H1 (cell line): ENCODE data around the gene SBK2. TPM values are rescaled to one million over a fixed set of nuclear protein-coding genes. Genes with fewer than 3 reads are reported as not detected.

Source experiments
- CTCF ChIA-PET: fragments of 300-600 bp; sonication (Branson Sonifier 250); formaldehyde crosslinking; loops from one replicate; lab custom pipeline; 2021; ENCODE audit not compliant: partially characterized antibody; lab: Charles Lee
- POLR2A ChIA-PET: fragments of 300-600 bp; sonication (Branson Sonifier 250); formaldehyde crosslinking; loops from one replicate; lab custom pipeline; 2021; ENCODE audit warnings: inconsistent platforms; ENCODE audit not compliant: partially characterized antibody; lab: Charles Lee
- DNase-seq, 2 experiments: peaks; one replicate each; pipeline versions ENCODE4 v3.0.0 to v3.0.0-alpha.2; 2010 to 2022; ENCODE audit warnings: low spot score in 2 of 2, low read depth in 1 of 2, mixed read lengths in 1 of 2
- FAIRE-seq: peaks from 2 replicates; lab custom pipeline; 2011; peaks lifted over from hg19 to GRCh38; lab: Jason Lieb, UNC
- H2AFZ ChIP-seq: 2 replicates; pipeline ENCODE4 v1.8.1; 2012; ENCODE audit warnings: low read length, inconsistent platforms
- H2AK5ac ChIP-seq: 2 replicates; pipeline ENCODE4 v1.6.1; 2013; ENCODE audit warnings: low read depth, low read length
- H2BK120ac ChIP-seq: replicated peaks from 2 replicates; pipeline ENCODE3; 2013; ENCODE audit warnings: low read depth, low read length, inconsistent platforms
- H2BK12ac ChIP-seq: 2 replicates; pipeline ENCODE4 v1.6.1; 2013; ENCODE audit warnings: low read depth, low read length
- H2BK15ac ChIP-seq: 2 replicates; pipeline ENCODE4 v1.6.1; 2013; ENCODE audit warnings: low read length
- H2BK20ac ChIP-seq: 2 replicates; pipeline ENCODE4 v1.6.1; 2013; ENCODE audit warnings: low read length
- H2BK5ac ChIP-seq: 2 replicates; pipeline ENCODE4 v1.6.1; 2013; ENCODE audit warnings: low read depth, low read length
- H3K14ac ChIP-seq: 2 replicates; pipeline ENCODE4 v1.6.1; 2013; ENCODE audit warnings: inconsistent platforms; ENCODE audit not compliant: insufficient read length
- H3K18ac ChIP-seq: 2 replicates; pipeline ENCODE4 v1.6.1; 2013; ENCODE audit warnings: low read length; ENCODE audit errors: extremely low read depth
- H3K23ac ChIP-seq: 2 replicates; pipeline ENCODE4 v1.6.1; 2013; ENCODE audit warnings: inconsistent platforms; ENCODE audit not compliant: insufficient read length
- H3K23me2 ChIP-seq: 2 replicates; pipeline ENCODE4 v1.6.1; 2013; ENCODE audit warnings: low read depth, low read length
- H3K27ac ChIP-seq: 2 replicates; pipeline ENCODE4 v1.6.1; 2011; ENCODE audit warnings: low read depth, low read length, inconsistent platforms
- H3K27me3 ChIP-seq, 4 experiments: replicated peaks in 1 of 4; 1 replicate in 1 of 4; 2 replicates in 3 of 4; pipeline versions ENCODE4 v1.6.1 to v1.8.1; 2011 to 2013; ENCODE audit warnings: low read length in 3 of 4, mild to moderate bottlenecking in 3 of 4, inconsistent platforms in 2 of 4, mixed read lengths in 2 of 4, moderate library complexity in 1 of 4; ENCODE audit not compliant: control insufficient read depth in 3 of 4, insufficient read depth in 3 of 4; ENCODE audit errors: extremely low read depth in 1 of 4
- H3K36me3 ChIP-seq, 4 experiments: 2 replicates each; pipeline versions ENCODE4 v1.6.1 to v1.8.1; 2011 to 2013; ENCODE audit warnings: mild to moderate bottlenecking in 4 of 4, low read length in 3 of 4, moderate library complexity in 2 of 4, control low read depth in 1 of 4, inconsistent platforms in 1 of 4; ENCODE audit not compliant: insufficient read depth in 4 of 4, control insufficient read depth in 2 of 4
- H3K4ac ChIP-seq: replicated peaks from 2 replicates; pipeline ENCODE3; 2013; ENCODE audit warnings: low read length, low read depth, mixed read lengths, inconsistent platforms; ENCODE audit not compliant: insufficient read length
- H3K4me1 ChIP-seq, 4 experiments: replicated peaks in 1 of 4; 1 replicate in 1 of 4; 2 replicates in 3 of 4; pipeline versions ENCODE4 v1.6.1 to v1.8.1; 2011 to 2013; ENCODE audit warnings: low read length in 3 of 4, inconsistent platforms in 2 of 4, mixed read lengths in 1 of 4; ENCODE audit not compliant: insufficient read depth in 4 of 4, control insufficient read depth in 3 of 4
- H3K4me2 ChIP-seq, 2 experiments: 2 replicates each; pipeline versions ENCODE4 v1.6.1 to v1.8.1; 2011 to 2013; ENCODE audit warnings: low read depth in 2 of 2, low read length in 2 of 2, control low read depth in 1 of 2, inconsistent platforms in 1 of 2, mild to moderate bottlenecking in 1 of 2; ENCODE audit not compliant: insufficient read depth in 1 of 2
- H3K4me3 ChIP-seq, 4 experiments: fragments of 200-600, 300-600 bp in 1 of 4; sonication (generic), shearing (Covaris generic), sonication (Bioruptor Twin) in 1 of 4; 2 replicates each; pipeline versions ENCODE4 v1.5.1 to v1.8.1; 2011 to 2016; ENCODE audit warnings: low read length in 4 of 4, low read depth in 3 of 4, control low read depth in 2 of 4, inconsistent platforms in 2 of 4, mild to moderate bottlenecking in 2 of 4, mixed read lengths in 1 of 4, moderate library complexity in 1 of 4; ENCODE audit not compliant: insufficient read depth in 2 of 4; ENCODE audit errors: extremely low read depth in 1 of 4
- H3K56ac ChIP-seq: replicated peaks from 2 replicates; pipeline ENCODE3; 2013; ENCODE audit warnings: low read depth, mild to moderate bottlenecking, mixed read lengths, low read length, inconsistent platforms; ENCODE audit not compliant: insufficient read length
- H3K79me1 ChIP-seq: 2 replicates; pipeline ENCODE4 v1.6.1; 2013; ENCODE audit warnings: low read depth, low read length, control low read depth
- H3K79me2 ChIP-seq, 2 experiments: 2 replicates each; pipeline versions ENCODE4 v1.6.1 to v1.8.1; 2012 to 2013; ENCODE audit warnings: low read length in 2 of 2, mild to moderate bottlenecking in 2 of 2, inconsistent platforms in 1 of 2; ENCODE audit not compliant: insufficient read depth in 2 of 2, control insufficient read depth in 1 of 2
- H3K9ac ChIP-seq, 4 experiments: replicated peaks in 1 of 4; 1 replicate in 1 of 4; 2 replicates in 3 of 4; pipeline versions ENCODE4 v1.6.1 to v1.8.1; 2011 to 2013; ENCODE audit warnings: low read depth in 3 of 4, low read length in 3 of 4, control low read depth in 2 of 4, mild to moderate bottlenecking in 2 of 4, moderate library complexity in 2 of 4, inconsistent platforms in 1 of 4; ENCODE audit errors: extremely low read depth in 1 of 4
- H3K9me3 ChIP-seq, 2 experiments: 2 replicates each; pipeline versions ENCODE4 v1.6.1 to v1.8.1; 2012 to 2013; ENCODE audit warnings: mild to moderate bottlenecking in 2 of 2, moderate library complexity in 2 of 2, control low read depth in 1 of 2, inconsistent platforms in 1 of 2, low read depth in 1 of 2, low read length in 1 of 2, mixed read lengths in 1 of 2; ENCODE audit not compliant: insufficient read depth in 2 of 2
- H4K20me1 ChIP-seq, 2 experiments: replicated peaks in 1 of 2; 2 replicates each; pipeline versions ENCODE3 to v1.8.1; 2011 to 2013; ENCODE audit warnings: inconsistent platforms in 2 of 2, low read length in 2 of 2, mild to moderate bottlenecking in 1 of 2; ENCODE audit not compliant: insufficient read depth in 2 of 2, control insufficient read depth in 1 of 2
- H4K5ac ChIP-seq: 2 replicates; pipeline ENCODE4 v1.6.1; 2013; ENCODE audit warnings: low read length, low read depth, mixed read lengths, inconsistent platforms; ENCODE audit not compliant: insufficient read length
- H4K8ac ChIP-seq: 2 replicates; pipeline ENCODE4 v1.8.0; 2013; ENCODE audit warnings: mild to moderate bottlenecking, moderate library complexity, low read length, inconsistent platforms; ENCODE audit not compliant: insufficient read depth; ENCODE audit errors: extremely low read depth
- H4K91ac ChIP-seq: replicated peaks from 2 replicates; pipeline ENCODE3; 2013; ENCODE audit warnings: low read length, mixed read lengths, inconsistent platforms; ENCODE audit not compliant: insufficient read length
- EP300 ChIP-seq, 2 experiments: IDR thresholded peaks; 1 replicate in 1 of 2; 2 replicates in 1 of 2; pipeline ENCODE4 v1.6.1; 2011 to 2012; ENCODE audit warnings: low read depth in 2 of 2, low read length in 2 of 2, mild to moderate bottlenecking in 2 of 2, borderline replicate concordance in 1 of 2, inconsistent platforms in 1 of 2, moderate library complexity in 1 of 2
- GTF2F1 ChIP-seq: IDR thresholded peaks from 2 replicates; pipeline ENCODE4 v1.6.1; 2012; ENCODE audit warnings: low read depth, low read length, improper control_type of control experiment, borderline replicate concordance
- HDAC2 ChIP-seq, 2 experiments: fragments of 300-600 bp in 1 of 2; sonication (generic) in 1 of 2; IDR thresholded peaks; 2 replicates each; pipeline ENCODE4 v1.6.1; 2011 to 2012; ENCODE audit warnings: low read depth in 2 of 2, low read length in 2 of 2, mild to moderate bottlenecking in 2 of 2, moderate library complexity in 2 of 2, borderline replicate concordance in 1 of 2, inconsistent platforms in 1 of 2
- KDM4A ChIP-seq: IDR thresholded peaks from one replicate; pipeline ENCODE4 v1.7.1; 2012; ENCODE audit warnings: low read depth, mild to moderate bottlenecking, moderate library complexity, low read length, inconsistent platforms; ENCODE audit not compliant: severe bottlenecking
- WGBS, 2 experiments: shearing (Covaris generic) in 1 of 2; methylation state at CpG; one replicate each; pipeline versions ENCODE4 v1.1.6 to v1.1.7; 2013 to 2015; ENCODE audit warnings: low lambda C conversion rate in 2 of 2, mixed read lengths in 2 of 2, inconsistent platforms in 1 of 2, low coverage in 1 of 2, missing lambda C conversion rate in 1 of 2; ENCODE audit not compliant: insufficient replicate concordance in 2 of 2, insufficient coverage in 1 of 2, insufficient read length in 1 of 2; ENCODE audit errors: extremely low coverage in 1 of 2, missing lambda C conversion rate in 1 of 2; 5-methylcytosine and 5-hydroxymethylcytosine counted together
- polyA plus RNA-seq, 7 experiments: library from polyadenylated mRNA; depleted of rRNA in 3 of 7; stranded (reverse) in 5 of 7; unstranded in 2 of 7; fragments of >200 nt in 5 of 7; fragments of 200-250 nt in 2 of 7; gene quantifications; 1 replicate in 5 of 7; 2 replicates in 1 of 7; 4 replicates in 1 of 7; pipeline versions ENCODE4 v1.2.1 to v1.2.3, GENCODE V29; 2011 to 2013; ENCODE audit warnings: missing spikeins in 2 of 7, mixed read lengths in 2 of 7
- total RNA-seq: library from RNA; stranded (reverse); fragmentation: NEBNext Ultra II Directional; extraction: Animal tissue kit (Norgen Biotek cat#: 25700); gene quantifications from 2 replicates; pipeline ENCODE4 v1.2.1, GENCODE V29; 2021
- TF ChIP-seq, protein P1 (sequence below): IDR thresholded peaks from 2 replicates; pipeline ENCODE4 v1.6.1; 2012; ENCODE audit warnings: inconsistent platforms

Gene SBK2
- total and polyA plus RNA-seq, 2 of the 8 experiments (the other 6 are each of a cell fraction or from before 2014, with no cell fraction given) = 3.2 to 4.1 TPM

GRCh38 chr19:55581823-55582223 is 44.9 kb upstream of the SBK2 start:
- no peaks in the 10 kb centered on the region; a peak in 1 of 7 replicates for H3K27me3 ChIP-seq
- no peak for DNase-seq
- H2AFZ ChIP-seq = no peak overlapping the region
- H3K56ac ChIP-seq = no peak overlapping the region
- TF ChIP-seq KDM4A (no peak), GTF2F1 (no peak), HDAC2 (IDR thresholded peaks at IDR 0.05; ENCODE audit: borderline replicate concordance in 1 of 2, low read depth in 2 of 2, low read length in 2 of 2) (no peak), EP300 (IDR thresholded peaks at IDR 0.05; ENCODE audit: borderline replicate concordance in 1 of 2, low read depth in 2 of 2, low read length in 2 of 2) (no peak)
- TF ChIP-seq, protein P1, sequence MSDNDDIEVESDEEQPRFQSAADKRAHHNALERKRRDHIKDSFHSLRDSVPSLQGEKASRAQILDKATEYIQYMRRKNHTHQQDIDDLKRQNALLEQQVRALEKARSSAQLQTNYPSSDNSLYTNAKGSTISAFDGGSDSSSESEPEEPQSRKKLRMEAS = no peak
- TF ChIP-seq, all 59 proteins: peak for 0
- 74% methylated on average over 6 of the region's 6 CpGs; no CpG with 5 or more reads in 1 of the 2 experiments for WGBS, 2 experiments
- H3K4ac ChIP-seq = no peak overlapping the region
- ChIA-PET CTCF (interaction anchor here (0.5 to 1.4 kb wide), 7 partner anchors 16 to 666 kb away, joined by 3 read pairs; partner anchors contain the start of gene FIZ1), POLR2A (interaction anchor here (0.7 to 2.7 kb wide), 13 partner anchors 8 to 175 kb away, joined by 3 to 27 read pairs (median 3); partner anchors contain the start of genes FIZ1, UBE2S and ZNF865)
- no peak overlapping the region for H3K14ac ChIP-seq
- peaks cover 5 to 23% (median 7%) of the 10 kb centered on the region in 4 experiments; a peak in 7 of 8 replicates for H3K36me3 ChIP-seq
- peaks cover 0 to 4% of the 10 kb centered on the region in 2 experiments for H4K20me1 ChIP-seq
- FAIRE-seq = no peak
- H3K18ac ChIP-seq = no peak overlapping the region
- no peak overlapping the region for H3K4me3 ChIP-seq
- no peak overlapping the region for H2BK15ac ChIP-seq
- peaks cover 0 to 2% (median under 1%) of the 10 kb centered on the region in 4 experiments; a peak in 4 of 7 replicates for H3K4me1 ChIP-seq
- H4K5ac ChIP-seq = no peak overlapping the region
- H3K9ac ChIP-seq = no peak overlapping the region
- no peak overlapping the region; a peak in 1 of 4 replicates for H3K4me2 ChIP-seq
- H3K27ac ChIP-seq = no peak overlapping the region
- no peak overlapping the region for H2AK5ac ChIP-seq
- H3K23ac ChIP-seq = no peak overlapping the region
- no peak overlapping the region for H4K8ac ChIP-seq
- H3K79me2 ChIP-seq = peaks cover 5 to 6% of the 10 kb centered on the region in 2 experiments; a peak in 3 of 4 replicates
- no peak overlapping the region for H2BK12ac ChIP-seq
- peaks cover 13% of the 10 kb centered on the region; the same call in 1 of the 2 replicates for H3K23me2 ChIP-seq
- no peak overlapping the region for H2BK5ac ChIP-seq
- H3K9me3 ChIP-seq = no peaks in the 10 kb centered on the region
- H4K91ac ChIP-seq = no peak overlapping the region
- no peak overlapping the region for H2BK120ac ChIP-seq
- H3K79me1 ChIP-seq = peaks cover 8% of the 10 kb centered on the region; the same call in 1 of the 2 replicates
- H2BK20ac ChIP-seq = no peak overlapping the region
